GM18520 (cell line): ENCODE results near the gene SCAF1.

Experiments
- ATAC-seq: cut with Tn5 transposase; IDR thresholded peaks from one replicate; pipeline ENCODE4 v1.9.1; 2021; ENCODE audit not compliant: unreplicated experiment

SCAF1 gene, protein sequence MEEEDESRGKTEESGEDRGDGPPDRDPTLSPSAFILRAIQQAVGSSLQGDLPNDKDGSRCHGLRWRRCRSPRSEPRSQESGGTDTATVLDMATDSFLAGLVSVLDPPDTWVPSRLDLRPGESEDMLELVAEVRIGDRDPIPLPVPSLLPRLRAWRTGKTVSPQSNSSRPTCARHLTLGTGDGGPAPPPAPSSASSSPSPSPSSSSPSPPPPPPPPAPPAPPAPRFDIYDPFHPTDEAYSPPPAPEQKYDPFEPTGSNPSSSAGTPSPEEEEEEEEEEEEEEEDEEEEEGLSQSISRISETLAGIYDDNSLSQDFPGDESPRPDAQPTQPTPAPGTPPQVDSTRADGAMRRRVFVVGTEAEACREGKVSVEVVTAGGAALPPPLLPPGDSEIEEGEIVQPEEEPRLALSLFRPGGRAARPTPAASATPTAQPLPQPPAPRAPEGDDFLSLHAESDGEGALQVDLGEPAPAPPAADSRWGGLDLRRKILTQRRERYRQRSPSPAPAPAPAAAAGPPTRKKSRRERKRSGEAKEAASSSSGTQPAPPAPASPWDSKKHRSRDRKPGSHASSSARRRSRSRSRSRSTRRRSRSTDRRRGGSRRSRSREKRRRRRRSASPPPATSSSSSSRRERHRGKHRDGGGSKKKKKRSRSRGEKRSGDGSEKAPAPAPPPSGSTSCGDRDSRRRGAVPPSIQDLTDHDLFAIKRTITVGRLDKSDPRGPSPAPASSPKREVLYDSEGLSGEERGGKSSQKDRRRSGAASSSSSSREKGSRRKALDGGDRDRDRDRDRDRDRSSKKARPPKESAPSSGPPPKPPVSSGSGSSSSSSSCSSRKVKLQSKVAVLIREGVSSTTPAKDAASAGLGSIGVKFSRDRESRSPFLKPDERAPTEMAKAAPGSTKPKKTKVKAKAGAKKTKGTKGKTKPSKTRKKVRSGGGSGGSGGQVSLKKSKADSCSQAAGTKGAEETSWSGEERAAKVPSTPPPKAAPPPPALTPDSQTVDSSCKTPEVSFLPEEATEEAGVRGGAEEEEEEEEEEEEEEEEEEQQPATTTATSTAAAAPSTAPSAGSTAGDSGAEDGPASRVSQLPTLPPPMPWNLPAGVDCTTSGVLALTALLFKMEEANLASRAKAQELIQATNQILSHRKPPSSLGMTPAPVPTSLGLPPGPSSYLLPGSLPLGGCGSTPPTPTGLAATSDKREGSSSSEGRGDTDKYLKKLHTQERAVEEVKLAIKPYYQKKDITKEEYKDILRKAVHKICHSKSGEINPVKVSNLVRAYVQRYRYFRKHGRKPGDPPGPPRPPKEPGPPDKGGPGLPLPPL

GRCh38 chr19:49641688-49642491 is at the start of gene SCAF1:
TSS of gene SCAF1 (plus strand) at chr19:49642209. CDS start at chr19:49645027, 2,818 bp downstream.
- ATAC-seq, result peak; percentile 58

DNA sequence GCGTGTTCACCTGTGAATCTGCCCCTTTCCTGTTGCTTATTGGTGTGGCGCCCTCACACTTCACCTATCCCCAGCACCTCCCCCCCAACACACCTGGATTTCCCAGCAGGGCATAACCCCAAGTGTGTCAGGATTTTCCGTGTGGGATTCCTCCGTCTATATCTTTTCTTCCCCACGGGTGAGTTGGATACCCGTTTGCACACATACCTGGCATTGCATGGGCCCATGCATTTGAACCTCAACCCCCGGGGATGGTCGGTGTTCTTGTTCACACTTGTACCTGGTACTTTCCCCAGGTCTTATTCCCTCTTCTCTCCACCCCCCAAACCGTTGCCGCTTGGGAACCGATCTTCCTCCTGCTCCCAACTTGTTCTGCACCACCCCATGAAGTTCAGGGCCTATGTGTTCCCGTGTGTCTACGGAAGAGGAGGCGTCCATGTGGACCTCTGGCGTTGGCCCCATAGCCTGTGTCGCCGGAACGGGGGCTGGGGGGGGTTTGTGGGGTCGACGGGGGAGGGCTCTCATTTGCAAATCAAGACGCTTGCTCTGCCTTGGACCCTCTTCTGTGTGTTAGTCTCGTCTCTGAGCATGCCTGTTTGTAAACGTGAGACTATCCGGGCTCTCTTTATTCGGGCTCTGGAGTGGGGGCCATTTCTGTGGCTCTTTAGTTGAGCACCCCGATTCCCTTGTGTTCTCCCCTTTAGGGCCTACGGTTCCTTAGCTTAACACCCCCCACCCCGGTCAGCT is 49.4 kb upstream of the SCAF1 start:
- ATAC-seq, result no peak

GRCh38 chr19:49593233-49594113 is 48.5 kb upstream of the SCAF1 start:
- peak; percentile 53 for ATAC-seq

- no peak for ATAC-seq
These were observed 47.6 kb upstream of the SCAF1 start for GRCh38 chr19:49594157-49594992.

DNA sequence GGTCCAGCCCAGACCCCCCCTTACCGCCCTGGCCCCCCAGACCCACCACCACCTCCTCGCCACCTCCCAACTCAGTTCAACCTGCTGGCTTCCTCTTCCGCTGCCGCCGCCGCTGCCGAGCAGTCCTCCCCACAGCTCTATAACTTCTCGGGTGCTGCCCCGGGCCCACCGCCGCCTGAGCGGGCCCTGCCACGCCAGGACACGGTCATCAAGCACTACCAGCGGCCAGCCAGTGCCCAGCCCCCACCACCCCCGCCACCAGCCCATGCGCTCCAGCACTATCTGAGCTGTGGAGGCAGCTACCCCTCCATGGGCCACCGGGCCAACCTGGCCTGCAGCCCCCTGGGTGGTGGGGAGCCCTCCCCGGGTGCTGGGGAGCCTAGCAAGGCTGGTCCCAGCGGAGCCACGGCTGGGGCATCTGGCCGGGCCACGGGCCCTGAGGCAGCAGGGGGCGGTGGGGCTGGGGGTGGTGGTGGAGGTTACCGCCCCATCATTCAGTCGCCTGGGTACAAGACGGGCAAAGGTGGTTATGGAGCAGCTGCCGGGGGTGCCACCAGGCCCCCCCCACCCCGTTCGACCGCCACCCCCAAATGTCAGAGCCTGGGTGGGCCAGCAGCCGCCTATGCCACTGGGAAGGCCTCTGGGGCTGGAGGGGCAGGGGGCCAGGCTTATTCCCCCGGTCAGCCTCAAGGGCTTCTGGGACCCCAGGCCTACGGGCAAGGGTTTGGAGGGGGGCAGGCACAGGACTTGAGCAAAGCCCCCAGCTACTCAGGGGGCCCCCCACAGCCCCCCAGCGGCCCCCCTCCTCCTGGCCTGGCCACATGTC is 46.8 kb upstream of the SCAF1 start:
- ATAC-seq, result no peak

GRCh38 chr19:49595819-49596404 is 46.1 kb upstream of the SCAF1 start:
- no peak for ATAC-seq

DNA sequence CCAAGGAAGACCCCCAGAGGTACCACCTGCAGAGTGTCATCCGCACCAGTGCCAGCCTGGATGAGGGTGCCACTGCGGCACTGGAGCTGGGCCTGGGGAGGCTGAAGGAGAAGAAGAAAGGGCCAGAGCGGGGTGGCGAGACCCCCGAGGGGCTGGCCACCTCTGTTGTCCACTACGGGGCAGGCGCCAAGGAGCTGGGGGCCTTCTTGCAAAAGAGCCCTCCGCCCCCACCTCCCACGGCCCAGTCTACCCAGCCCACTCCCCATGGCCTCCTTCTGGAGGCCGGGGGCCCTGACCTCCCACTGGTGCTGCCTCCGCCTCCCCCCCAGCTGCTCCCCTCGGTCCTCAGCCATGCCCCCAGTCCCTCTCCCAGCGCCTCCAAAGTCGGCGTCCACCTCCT is 45.6 kb upstream of the SCAF1 start:
- ATAC-seq, result no peak

DNA sequence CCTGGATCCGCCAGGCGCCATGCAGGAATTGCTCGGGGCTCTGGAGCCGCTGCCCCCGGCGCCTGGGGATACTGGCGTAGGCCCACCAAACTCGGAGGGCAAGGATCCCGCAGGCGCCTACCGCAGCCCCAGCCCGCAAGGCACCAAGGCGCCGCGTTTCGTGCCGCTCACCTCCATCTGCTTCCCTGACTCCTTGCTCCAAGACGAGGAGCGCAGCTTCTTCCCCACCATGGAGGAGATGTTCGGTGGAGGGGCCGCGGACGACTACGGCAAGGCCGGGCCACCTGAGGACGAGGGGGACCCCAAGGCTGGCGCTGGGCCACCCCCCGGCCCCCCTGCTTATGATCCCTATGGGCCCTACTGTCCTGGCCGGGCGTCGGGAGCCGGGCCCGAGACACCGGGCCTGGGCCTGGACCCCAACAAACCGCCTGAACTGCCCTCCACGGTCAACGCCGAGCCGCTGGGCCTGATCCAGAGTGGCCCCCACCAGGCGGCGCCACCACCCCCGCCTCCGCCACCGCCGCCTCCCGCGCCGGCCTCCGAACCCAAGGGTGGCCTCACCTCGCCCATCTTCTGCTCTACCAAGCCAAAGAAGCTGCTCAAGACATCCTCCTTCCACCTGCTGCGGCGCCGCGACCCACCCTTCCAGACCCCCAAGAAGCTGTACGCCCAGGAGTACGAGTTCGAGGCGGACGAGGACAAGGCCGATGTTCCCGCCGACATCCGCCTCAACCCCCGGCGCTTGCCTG is 44.9 kb upstream of the SCAF1 start:
- no peak for ATAC-seq

GRCh38 chr19:49597703-49597974 is 44.4 kb upstream of the SCAF1 start:
- ATAC-seq, result no peak

DNA sequence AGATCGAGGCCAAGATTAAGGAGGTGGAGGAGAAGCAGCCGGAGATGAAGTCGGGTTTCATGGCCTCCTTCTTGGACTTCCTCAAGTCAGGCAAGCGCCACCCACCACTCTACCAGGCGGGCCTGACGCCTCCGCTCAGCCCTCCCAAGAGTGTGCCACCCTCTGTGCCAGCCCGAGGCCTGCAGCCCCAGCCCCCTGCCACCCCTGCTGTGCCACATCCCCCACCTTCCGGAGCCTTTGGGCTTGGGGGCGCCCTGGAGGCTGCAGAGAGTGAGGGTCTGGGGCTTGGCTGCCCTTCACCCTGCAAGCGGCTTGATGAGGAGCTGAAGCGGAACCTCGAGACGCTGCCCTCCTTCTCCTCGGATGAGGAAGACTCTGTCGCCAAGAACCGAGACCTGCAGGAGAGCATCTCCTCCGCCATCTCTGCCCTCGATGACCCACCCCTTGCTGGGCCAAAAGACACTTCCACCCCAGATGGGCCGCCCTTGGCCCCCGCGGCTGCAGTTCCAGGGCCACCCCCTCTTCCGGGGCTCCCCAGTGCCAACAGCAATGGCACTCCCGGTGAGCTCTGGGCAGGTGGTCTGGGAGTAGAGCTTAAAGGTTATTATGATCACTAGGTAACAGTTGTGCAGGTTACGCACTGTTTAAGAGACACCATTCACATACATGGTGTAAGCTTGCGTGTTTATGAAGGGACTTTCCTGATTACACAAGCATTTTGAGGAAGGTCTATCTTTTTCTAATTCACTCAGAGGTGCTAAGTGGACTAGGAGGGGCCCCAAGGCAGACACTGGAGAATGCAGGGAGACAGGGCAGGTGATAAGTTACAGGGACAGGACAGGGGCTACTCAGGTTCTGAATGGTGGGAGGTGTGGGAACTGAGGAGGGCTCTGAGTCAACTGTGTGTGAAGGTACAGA is 42.4 kb upstream of the SCAF1 start:
- no peak for ATAC-seq

DNA sequence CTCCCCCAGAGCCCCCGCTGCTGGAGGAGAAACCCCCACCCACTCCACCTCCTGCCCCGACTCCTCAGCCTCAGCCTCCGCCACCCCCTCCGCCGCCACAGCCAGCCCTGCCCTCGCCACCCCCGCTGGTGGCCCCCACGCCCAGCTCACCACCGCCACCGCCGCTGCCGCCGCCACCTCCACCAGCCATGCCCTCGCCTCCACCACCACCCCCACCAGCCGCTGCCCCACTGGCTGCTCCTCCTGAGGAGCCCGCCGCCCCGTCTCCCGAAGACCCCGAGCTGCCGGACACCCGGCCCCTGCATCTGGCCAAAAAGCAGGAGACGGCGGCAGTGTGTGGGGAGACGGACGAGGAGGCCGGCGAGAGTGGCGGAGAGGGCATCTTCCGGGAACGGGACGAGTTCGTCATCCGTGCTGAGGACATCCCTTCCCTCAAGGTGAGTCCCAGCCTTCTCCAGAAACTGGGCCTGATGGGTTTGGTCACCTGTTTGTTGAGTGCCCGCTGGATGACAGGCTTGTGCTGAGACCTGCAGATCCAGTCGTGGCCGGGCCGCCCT is 40.4 kb upstream of the SCAF1 start:
- ATAC-seq, result no peak

DNA sequence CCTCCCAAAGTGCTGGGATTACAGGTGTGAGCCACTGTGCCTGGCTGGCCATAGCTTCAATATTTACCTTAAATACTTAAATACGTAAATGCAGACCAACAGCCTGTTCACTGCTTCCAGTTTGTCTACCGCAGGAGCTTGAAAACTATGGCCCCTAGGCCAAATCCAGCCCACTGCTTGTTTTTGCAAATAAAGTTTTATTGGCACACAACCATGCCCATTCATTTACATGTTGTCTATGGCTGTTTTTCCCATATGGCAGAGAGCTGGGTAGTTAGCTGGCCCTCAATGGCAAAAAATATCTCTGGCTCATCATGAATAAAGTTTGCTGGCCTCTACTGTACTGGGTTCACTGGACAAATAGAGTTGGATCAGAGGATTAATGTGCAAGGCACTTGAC is 39.2 kb upstream of the SCAF1 start:
- ATAC-seq, result no peak

DNA sequence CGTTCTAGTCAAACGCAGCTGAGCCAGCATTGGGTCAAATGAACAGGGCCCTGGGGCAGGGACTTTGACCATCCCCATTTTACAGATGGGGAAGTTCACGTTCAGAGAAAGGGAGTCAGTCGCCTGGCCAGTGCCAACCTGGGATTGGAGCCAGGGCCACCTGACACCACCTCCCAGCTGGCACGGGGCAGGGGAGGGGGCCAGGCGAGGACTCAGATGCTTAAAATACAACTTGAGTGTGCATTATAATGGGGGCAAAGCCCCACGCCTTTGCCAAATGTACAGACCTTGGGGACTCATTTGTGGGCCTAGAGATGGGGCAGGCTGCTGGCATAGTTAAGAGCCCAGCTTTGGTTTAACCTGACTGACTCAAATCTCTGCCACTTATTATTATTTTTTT is 36.4 kb upstream of the SCAF1 start:
- ATAC-seq, result no peak

DNA sequence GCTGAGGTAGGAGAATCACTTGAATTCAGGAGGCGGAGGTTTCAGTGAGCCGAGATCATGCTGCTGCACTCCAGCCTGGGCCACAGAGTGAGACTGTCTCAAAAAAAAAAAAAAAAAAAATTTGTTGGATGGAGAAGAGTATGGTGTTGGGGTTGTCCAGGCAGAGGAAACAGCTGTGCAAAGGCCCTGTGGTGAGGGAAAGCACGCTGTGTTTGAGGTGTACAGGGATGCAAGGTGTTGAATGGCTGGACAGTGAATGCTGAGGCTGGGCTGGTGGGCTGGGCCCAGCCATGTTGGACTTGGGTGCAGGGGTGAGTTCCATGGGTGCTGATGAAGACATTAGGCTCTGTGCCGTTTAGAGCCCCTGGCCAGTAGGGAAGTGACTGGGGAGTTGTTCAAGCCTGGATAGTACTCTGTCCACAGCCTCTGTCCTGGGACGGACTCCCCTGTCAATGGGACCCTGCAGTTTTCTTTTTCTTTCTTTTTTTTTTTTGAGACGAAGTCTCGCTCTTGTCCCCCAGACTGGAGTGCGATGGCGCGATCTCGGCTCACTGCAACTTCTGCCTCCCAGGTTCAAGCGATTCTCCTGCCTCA is 32.4 kb upstream of the SCAF1 start:
- no peak for ATAC-seq
